ENCODE data around the gene RASGRF1. TPM values are rescaled to one million over a fixed set of nuclear protein-coding genes. Genes with fewer than 3 reads are reported as not detected.

RASGRF1 gene
- polyA plus RNA-seq, 1 donor from 2014 or later = 11.0 TPM

DNA sequence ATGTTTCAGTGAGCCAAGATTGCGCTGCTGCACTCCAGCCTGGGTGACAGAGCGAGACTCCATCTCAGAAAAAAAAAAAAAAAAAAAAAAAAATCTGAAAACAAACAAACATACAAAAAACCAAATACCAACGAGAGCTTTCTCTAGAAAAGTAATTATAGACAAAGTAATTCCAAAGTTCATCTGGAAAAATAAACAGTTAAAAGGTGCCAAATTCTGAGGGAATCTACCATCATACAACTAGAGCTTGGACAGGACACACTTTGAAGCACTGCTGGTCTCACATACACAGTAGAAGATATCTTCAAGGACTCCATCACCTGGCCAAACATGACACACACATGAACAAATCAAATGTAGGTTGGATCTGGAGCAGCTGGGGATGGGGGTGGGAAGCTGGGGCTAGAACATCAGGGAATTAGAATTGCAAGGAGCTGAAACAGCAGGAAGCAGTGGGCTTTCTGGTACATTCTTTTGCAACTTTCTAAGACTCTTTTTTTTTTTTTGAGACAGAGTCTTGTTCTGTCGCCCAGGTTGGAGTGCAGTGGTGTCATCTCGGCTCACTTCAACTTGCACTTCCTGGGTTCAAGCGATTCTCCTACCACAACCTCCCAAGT lies 104.6 kb downstream of the RASGRF1 start:
- Histone ChIP-seq H3K27me3 (ENCODE audit: insufficient read depth, low read depth, low read length) (no peaks in the 10 kb centered on the region), H3K4me2 (ENCODE audit: low read length) (no peak overlapping the region), H3K27ac (ENCODE audit: low read length) (no peak overlapping the region), H2AFZ (ENCODE audit: low read depth, low read length) (no peak overlapping the region), H4K20me1 (ENCODE audit: insufficient read depth) (no peaks in the 10 kb centered on the region), H3K79me2 (replicated peaks; ENCODE audit: insufficient read depth, low read length) (no peaks in the 10 kb centered on the region), H3K36me3 (ENCODE audit: insufficient read depth, low read length) (peaks cover 8% of the 10 kb centered on the region), H3K9ac (ENCODE audit: low read length) (no peak overlapping the region), H3K9me3 (ENCODE audit: low read length) (no peaks in the 10 kb centered on the region), H3K4me3 (ENCODE audit: low read length) (no peak overlapping the region), H3F3A (ENCODE audit: insufficient read depth, low read length, poor library complexity, severe bottlenecking) (no peaks in the 10 kb centered on the region), H3K9me2 (ENCODE audit: insufficient read depth, low read length) (no peaks in the 10 kb centered on the region)
- TF ChIP-seq, protein P1, sequence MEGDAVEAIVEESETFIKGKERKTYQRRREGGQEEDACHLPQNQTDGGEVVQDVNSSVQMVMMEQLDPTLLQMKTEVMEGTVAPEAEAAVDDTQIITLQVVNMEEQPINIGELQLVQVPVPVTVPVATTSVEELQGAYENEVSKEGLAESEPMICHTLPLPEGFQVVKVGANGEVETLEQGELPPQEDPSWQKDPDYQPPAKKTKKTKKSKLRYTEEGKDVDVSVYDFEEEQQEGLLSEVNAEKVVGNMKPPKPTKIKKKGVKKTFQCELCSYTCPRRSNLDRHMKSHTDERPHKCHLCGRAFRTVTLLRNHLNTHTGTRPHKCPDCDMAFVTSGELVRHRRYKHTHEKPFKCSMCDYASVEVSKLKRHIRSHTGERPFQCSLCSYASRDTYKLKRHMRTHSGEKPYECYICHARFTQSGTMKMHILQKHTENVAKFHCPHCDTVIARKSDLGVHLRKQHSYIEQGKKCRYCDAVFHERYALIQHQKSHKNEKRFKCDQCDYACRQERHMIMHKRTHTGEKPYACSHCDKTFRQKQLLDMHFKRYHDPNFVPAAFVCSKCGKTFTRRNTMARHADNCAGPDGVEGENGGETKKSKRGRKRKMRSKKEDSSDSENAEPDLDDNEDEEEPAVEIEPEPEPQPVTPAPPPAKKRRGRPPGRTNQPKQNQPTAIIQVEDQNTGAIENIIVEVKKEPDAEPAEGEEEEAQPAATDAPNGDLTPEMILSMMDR (IDR thresholded peaks at IDR 0.05; ENCODE audit: poor library complexity, severe bottlenecking) = no peak
- TF ChIP-seq POLR2AphosphoS5 (IDR thresholded peaks at IDR 0.05) (no peak), SMC3 (conservative IDR thresholded peaks at IDR 0.05; ENCODE audit: poor library complexity) (no peak), EP300 (conservative IDR thresholded peaks at IDR 0.05; ENCODE audit: poor library complexity, severe bottlenecking) (no peak), RAD21 (conservative IDR thresholded peaks at IDR 0.05) (no peak), TAF1 (IDR thresholded peaks at IDR 0.05; ENCODE audit: low read depth) (no peak), MXI1 (conservative IDR thresholded peaks at IDR 0.05; ENCODE audit: poor library complexity, severe bottlenecking) (no peak), EZH2 (IDR thresholded peaks at IDR 0.05; ENCODE audit: borderline replicate concordance, insufficient read depth, low read length, poor library complexity, severe bottlenecking) (no peak)
- TF ChIP-seq, protein P2, sequence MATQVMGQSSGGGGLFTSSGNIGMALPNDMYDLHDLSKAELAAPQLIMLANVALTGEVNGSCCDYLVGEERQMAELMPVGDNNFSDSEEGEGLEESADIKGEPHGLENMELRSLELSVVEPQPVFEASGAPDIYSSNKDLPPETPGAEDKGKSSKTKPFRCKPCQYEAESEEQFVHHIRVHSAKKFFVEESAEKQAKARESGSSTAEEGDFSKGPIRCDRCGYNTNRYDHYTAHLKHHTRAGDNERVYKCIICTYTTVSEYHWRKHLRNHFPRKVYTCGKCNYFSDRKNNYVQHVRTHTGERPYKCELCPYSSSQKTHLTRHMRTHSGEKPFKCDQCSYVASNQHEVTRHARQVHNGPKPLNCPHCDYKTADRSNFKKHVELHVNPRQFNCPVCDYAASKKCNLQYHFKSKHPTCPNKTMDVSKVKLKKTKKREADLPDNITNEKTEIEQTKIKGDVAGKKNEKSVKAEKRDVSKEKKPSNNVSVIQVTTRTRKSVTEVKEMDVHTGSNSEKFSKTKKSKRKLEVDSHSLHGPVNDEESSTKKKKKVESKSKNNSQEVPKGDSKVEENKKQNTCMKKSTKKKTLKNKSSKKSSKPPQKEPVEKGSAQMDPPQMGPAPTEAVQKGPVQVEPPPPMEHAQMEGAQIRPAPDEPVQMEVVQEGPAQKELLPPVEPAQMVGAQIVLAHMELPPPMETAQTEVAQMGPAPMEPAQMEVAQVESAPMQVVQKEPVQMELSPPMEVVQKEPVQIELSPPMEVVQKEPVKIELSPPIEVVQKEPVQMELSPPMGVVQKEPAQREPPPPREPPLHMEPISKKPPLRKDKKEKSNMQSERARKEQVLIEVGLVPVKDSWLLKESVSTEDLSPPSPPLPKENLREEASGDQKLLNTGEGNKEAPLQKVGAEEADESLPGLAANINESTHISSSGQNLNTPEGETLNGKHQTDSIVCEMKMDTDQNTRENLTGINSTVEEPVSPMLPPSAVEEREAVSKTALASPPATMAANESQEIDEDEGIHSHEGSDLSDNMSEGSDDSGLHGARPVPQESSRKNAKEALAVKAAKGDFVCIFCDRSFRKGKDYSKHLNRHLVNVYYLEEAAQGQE (IDR thresholded peaks at IDR 0.05; ENCODE audit: borderline replicate concordance) = no peak

DNA sequence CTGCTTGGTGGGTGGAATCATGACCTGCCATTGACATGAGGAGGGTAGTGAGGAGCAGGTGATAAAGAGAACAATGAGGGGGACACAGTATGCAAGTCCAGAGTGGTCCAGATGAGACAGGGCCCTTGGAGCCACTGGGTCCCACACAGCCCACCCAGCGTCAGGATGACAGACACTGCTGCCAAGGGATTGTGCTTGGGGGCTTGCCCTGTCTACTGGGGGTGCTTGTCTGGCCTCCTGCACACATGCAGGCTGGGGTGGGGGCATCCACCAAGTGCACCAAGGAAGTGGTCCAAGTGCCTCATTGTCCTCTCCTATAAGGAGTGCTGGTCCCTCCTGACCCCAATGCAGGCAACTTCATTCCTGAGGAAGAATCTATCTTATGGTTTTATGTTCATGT lies 106.5 kb downstream of the RASGRF1 start:
- no peaks in the 10 kb centered on the region for H3K79me2 ChIP-seq (replicated peaks; ENCODE audit: insufficient read depth, low read length)
- H3K4me2 ChIP-seq (ENCODE audit: low read length) = no peak overlapping the region
- H2AFZ ChIP-seq (ENCODE audit: low read depth, low read length) = no peak overlapping the region
- no peak overlapping the region for H3K9ac ChIP-seq (ENCODE audit: low read length)
- no peak overlapping the region for H3K27ac ChIP-seq (ENCODE audit: low read length)
- H3K27me3 ChIP-seq (ENCODE audit: insufficient read depth, low read depth, low read length) = no peaks in the 10 kb centered on the region
- H4K20me1 ChIP-seq (ENCODE audit: insufficient read depth) = no peaks in the 10 kb centered on the region
- H3K9me2 ChIP-seq (ENCODE audit: insufficient read depth, low read length) = no peaks in the 10 kb centered on the region
- H3K9me3 ChIP-seq (ENCODE audit: low read length) = no peaks in the 10 kb centered on the region
- TF ChIP-seq, protein P2 (IDR thresholded peaks at IDR 0.05; ENCODE audit: borderline replicate concordance) = no peak
- no peak for TF ChIP-seq MXI1 (conservative IDR thresholded peaks at IDR 0.05; ENCODE audit: poor library complexity, severe bottlenecking)
- TF ChIP-seq, protein P1 (IDR thresholded peaks at IDR 0.05; ENCODE audit: poor library complexity, severe bottlenecking) = no peak
- TF ChIP-seq RAD21 (conservative IDR thresholded peaks at IDR 0.05) = no peak
- TF ChIP-seq EZH2 (IDR thresholded peaks at IDR 0.05; ENCODE audit: borderline replicate concordance, insufficient read depth, low read length, poor library complexity, severe bottlenecking) = no peak
- TF ChIP-seq EP300 (conservative IDR thresholded peaks at IDR 0.05; ENCODE audit: poor library complexity, severe bottlenecking) = no peak
- no peak for TF ChIP-seq POLR2AphosphoS5 (IDR thresholded peaks at IDR 0.05)
- TF ChIP-seq SMC3 (conservative IDR thresholded peaks at IDR 0.05; ENCODE audit: poor library complexity) = no peak
- no peak for TF ChIP-seq TAF1 (IDR thresholded peaks at IDR 0.05; ENCODE audit: low read depth)
- H3F3A ChIP-seq (ENCODE audit: insufficient read depth, low read length, poor library complexity, severe bottlenecking) = no peaks in the 10 kb centered on the region
- no peak overlapping the region for H3K4me3 ChIP-seq (ENCODE audit: low read length)
- peaks cover 8% of the 10 kb centered on the region for H3K36me3 ChIP-seq (ENCODE audit: insufficient read depth, low read length)

All from neural cell (in vitro differentiated cells).